Ishikawa (cell line): ENCODE results near the gene HEXIM2.

Experiments used
- CREB1 ChIP-seq: IDR thresholded peaks from 2 replicates; pipeline ENCODE4 v1.6.1; 2012; ENCODE audit warnings: low read depth
- EGR1 ChIP-seq: IDR thresholded peaks from 2 replicates; pipeline ENCODE4 v1.6.1; 2012
- EP300 ChIP-seq: IDR thresholded peaks from 2 replicates; pipeline ENCODE4 v1.6.1; 2012; ENCODE audit warnings: borderline replicate concordance
- FOXM1 ChIP-seq: IDR thresholded peaks from 2 replicates; pipeline ENCODE4 v1.6.1; 2012; ENCODE audit warnings: low read depth, borderline replicate concordance
- TAF1 ChIP-seq: IDR thresholded peaks from 2 replicates; pipeline ENCODE4 v1.6.1; 2012; ENCODE audit warnings: low read depth, mild to moderate bottlenecking
- TF ChIP-seq, protein P1 (sequence below): IDR thresholded peaks from 2 replicates; pipeline ENCODE4 v1.6.1; 2012; ENCODE audit warnings: low read depth, mild to moderate bottlenecking

DNA sequence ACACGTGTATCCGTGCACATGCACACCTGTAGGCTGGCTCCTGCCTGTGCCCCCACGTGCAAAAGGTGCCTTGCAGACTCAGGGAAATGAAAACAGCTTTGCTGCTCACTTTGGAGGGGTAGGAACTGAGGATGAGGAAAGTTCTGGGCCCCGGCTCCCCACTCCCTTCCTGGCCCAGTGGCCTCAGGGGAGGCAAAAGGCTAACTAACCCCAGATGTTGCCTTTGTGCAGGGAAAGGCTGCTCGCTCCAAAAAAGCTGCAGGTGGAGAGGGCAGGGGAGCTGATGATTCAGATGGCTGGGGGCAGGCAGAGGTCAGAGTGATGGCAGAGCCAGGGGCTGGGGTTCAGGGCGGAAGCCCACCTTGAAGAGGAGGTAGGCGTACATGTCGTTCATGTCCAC is 41.7 kb upstream of the HEXIM2 start:
- no peak for TF ChIP-seq FOXM1
- no peak for TF ChIP-seq EGR1
- TF ChIP-seq TAF1 = no peak
- TF ChIP-seq EP300 = no peak
- TF ChIP-seq CREB1 = no peak
- TF ChIP-seq, protein P1, sequence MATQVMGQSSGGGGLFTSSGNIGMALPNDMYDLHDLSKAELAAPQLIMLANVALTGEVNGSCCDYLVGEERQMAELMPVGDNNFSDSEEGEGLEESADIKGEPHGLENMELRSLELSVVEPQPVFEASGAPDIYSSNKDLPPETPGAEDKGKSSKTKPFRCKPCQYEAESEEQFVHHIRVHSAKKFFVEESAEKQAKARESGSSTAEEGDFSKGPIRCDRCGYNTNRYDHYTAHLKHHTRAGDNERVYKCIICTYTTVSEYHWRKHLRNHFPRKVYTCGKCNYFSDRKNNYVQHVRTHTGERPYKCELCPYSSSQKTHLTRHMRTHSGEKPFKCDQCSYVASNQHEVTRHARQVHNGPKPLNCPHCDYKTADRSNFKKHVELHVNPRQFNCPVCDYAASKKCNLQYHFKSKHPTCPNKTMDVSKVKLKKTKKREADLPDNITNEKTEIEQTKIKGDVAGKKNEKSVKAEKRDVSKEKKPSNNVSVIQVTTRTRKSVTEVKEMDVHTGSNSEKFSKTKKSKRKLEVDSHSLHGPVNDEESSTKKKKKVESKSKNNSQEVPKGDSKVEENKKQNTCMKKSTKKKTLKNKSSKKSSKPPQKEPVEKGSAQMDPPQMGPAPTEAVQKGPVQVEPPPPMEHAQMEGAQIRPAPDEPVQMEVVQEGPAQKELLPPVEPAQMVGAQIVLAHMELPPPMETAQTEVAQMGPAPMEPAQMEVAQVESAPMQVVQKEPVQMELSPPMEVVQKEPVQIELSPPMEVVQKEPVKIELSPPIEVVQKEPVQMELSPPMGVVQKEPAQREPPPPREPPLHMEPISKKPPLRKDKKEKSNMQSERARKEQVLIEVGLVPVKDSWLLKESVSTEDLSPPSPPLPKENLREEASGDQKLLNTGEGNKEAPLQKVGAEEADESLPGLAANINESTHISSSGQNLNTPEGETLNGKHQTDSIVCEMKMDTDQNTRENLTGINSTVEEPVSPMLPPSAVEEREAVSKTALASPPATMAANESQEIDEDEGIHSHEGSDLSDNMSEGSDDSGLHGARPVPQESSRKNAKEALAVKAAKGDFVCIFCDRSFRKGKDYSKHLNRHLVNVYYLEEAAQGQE = no peak
